Brain microvascular endothelial cell (primary cell): ENCODE data around the gene AKAP7.

Experiments used
- DNase-seq: peaks from one replicate; pipeline ENCODE4 v3.0.0-alpha.2; 2020
- H3K27ac ChIP-seq: fragments of 250-450 bp; sonication (Bioruptor Pico); 2 replicates; pipeline ENCODE4 v1.5.1; 2020; ENCODE audit warnings: mild to moderate bottlenecking, moderate library complexity
- H3K27me3 ChIP-seq: fragments of 250-450 bp; sonication (Bioruptor Pico); replicated peaks from 2 replicates; pipeline ENCODE4 v1.5.1; 2020; ENCODE audit warnings: mild to moderate bottlenecking
- H3K36me3 ChIP-seq: fragments of 250-450 bp; sonication (Bioruptor Pico); replicated peaks from 2 replicates; pipeline ENCODE4 v1.5.1; 2020; ENCODE audit warnings: mild to moderate bottlenecking
- H3K4me3 ChIP-seq: 2 replicates; pipeline ENCODE4 v1.5.1; 2011; ENCODE audit warnings: low read depth, mild to moderate bottlenecking, control low read depth, low read length, moderate library complexity
- in situ Hi-C: cut with HindIII; loops from 2 replicates; pipeline ENCODE4 v1.10.0; 2017; ENCODE audit warnings: low sequenced_read_pairs, low pct_ligation_motif_present
- TF ChIP-seq, protein P1 (sequence below): IDR thresholded peaks from 2 replicates; pipeline ENCODE4 v1.5.1; 2011; ENCODE audit warnings: low read depth, mild to moderate bottlenecking, moderate library complexity, low read length, control low read depth, inconsistent platforms; ENCODE audit errors: missing control alignments

AKAP7 gene

DNA sequence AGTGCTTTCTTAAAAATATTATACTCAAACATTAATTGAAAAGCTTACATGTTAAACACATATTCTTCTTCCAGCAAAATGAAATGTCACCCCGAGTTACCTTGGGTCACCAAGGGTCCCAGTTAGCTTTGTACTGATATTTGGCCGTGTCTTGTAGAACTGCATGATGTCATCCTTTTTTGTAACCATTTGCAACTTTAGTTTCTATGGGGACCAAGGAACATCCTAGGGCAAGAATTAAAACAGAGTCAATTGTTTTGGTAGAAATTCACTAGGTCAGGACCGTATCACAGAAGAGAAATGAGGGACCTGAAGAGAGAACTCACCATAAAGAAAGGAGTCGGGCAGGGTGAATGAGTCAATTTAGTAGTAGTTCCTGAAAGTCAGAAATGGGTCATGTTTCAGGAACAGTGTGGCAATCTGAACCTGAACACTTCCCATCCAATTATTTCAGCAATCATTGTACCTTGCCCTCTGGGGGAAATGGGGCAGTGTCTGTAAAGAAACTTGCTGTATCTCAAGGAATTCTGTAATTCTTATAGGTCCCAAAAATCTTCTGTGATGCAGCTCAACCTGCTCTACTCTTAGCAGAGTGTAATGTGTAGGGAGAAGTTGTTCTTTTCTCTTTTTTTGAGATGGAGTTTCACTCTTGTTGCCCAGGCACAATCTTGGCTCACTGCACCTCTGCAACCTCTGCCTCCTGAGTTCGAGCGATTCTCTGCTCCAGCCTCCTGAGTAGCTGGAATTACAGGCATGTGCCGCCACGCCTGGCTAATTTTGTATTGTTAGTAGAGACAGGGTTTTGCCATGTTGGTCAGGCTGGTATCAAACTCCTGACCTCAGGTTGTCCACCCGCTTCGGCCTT is 5.3 kb upstream of the AKAP7 start:
- DNase-seq = no peak
- Histone ChIP-seq H3K4me3 (no peak overlapping the region), H3K36me3 (no peaks in the 10 kb centered on the region), H3K27me3 (no peaks in the 10 kb centered on the region), H3K27ac (no peak overlapping the region)
- TF ChIP-seq, protein P1, sequence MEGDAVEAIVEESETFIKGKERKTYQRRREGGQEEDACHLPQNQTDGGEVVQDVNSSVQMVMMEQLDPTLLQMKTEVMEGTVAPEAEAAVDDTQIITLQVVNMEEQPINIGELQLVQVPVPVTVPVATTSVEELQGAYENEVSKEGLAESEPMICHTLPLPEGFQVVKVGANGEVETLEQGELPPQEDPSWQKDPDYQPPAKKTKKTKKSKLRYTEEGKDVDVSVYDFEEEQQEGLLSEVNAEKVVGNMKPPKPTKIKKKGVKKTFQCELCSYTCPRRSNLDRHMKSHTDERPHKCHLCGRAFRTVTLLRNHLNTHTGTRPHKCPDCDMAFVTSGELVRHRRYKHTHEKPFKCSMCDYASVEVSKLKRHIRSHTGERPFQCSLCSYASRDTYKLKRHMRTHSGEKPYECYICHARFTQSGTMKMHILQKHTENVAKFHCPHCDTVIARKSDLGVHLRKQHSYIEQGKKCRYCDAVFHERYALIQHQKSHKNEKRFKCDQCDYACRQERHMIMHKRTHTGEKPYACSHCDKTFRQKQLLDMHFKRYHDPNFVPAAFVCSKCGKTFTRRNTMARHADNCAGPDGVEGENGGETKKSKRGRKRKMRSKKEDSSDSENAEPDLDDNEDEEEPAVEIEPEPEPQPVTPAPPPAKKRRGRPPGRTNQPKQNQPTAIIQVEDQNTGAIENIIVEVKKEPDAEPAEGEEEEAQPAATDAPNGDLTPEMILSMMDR = no peak
- in situ Hi-C loops = no loop called here

- Histone ChIP-seq H3K27ac (no peak overlapping the region), H3K36me3 (no peaks in the 10 kb centered on the region), H3K4me3 (no peak overlapping the region), H3K27me3 (no peaks in the 10 kb centered on the region)
- no peak for DNase-seq
- TF ChIP-seq, protein P1 = no peak
- in situ Hi-C loops = no loop called here
Measured at GRCh38 chr6:131130554-131130940, 4.7 kb upstream of the AKAP7 start.

DNA sequence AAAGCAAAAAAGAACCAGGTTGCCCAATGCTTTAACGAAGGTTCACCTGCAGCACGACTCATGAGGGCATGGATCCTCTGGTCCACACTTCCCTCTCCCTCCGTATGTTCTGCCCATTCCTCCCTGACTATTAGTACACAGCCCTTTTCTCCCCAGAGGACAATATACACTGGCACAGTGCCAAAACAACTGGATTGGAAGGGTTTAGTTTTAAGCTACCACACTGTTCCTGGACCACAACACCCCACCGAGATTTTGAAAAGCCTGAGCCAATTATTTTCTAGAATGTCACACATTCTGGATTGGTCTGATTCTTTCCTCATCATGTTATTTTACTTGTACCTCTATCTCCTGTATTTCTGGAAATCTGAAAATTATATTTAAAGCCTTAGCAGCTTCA is 2.9 kb upstream of the AKAP7 start:
- H3K27ac ChIP-seq = no peak overlapping the region
- H3K27me3 ChIP-seq = no peaks in the 10 kb centered on the region
- in situ Hi-C loops = no loop called here
- no peaks in the 10 kb centered on the region for H3K36me3 ChIP-seq
- H3K4me3 ChIP-seq = no peak overlapping the region
- DNase-seq = no peak
- TF ChIP-seq, protein P1 = no peak

GRCh38 chr6:131134220-131134979 is 867 bp upstream of the AKAP7 start:
- Histone ChIP-seq H3K4me3 (no peak overlapping the region), H3K27ac (no peak overlapping the region), H3K27me3 (no peaks in the 10 kb centered on the region), H3K36me3 (no peaks in the 10 kb centered on the region)
- in situ Hi-C loops = no loop called here
- no peak for DNase-seq
- TF ChIP-seq, protein P1 = no peak

DNA sequence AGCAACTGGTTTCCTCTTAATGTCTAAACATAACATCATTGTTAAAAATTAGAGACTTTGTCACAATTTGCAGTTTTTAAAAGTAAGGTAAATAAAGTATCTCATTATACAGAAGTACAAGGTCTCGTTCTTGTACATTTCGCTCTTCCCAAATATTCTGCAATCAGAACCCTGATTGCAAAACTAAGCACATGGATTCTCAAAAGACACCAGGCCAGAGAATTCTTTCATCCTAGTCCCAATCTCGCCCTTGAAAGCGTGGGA is 355 bp upstream of the AKAP7 start:
- no peaks in the 10 kb centered on the region for H3K27me3 ChIP-seq
- no peaks in the 10 kb centered on the region for H3K36me3 ChIP-seq
- H3K4me3 ChIP-seq = peak overlapping the region; percentile 71
- TF ChIP-seq, protein P1 = no peak
- in situ Hi-C loops = no loop called here
- peak overlapping the region; percentile 2 for H3K27ac ChIP-seq
- DNase-seq = no peak
